Effector CD4-positive, alpha-beta T cell (primary cell): ENCODE data around the gene TNXB.

Source experiments
- DNase-seq: peaks from one replicate; pipeline ENCODE4 v3.0.0-alpha.2; 2020
- total RNA-seq: gene quantifications from one replicate; lab custom pipeline; 2026; lab: John Stamatoyannopoulos, UW

The TNXB gene, protein sequence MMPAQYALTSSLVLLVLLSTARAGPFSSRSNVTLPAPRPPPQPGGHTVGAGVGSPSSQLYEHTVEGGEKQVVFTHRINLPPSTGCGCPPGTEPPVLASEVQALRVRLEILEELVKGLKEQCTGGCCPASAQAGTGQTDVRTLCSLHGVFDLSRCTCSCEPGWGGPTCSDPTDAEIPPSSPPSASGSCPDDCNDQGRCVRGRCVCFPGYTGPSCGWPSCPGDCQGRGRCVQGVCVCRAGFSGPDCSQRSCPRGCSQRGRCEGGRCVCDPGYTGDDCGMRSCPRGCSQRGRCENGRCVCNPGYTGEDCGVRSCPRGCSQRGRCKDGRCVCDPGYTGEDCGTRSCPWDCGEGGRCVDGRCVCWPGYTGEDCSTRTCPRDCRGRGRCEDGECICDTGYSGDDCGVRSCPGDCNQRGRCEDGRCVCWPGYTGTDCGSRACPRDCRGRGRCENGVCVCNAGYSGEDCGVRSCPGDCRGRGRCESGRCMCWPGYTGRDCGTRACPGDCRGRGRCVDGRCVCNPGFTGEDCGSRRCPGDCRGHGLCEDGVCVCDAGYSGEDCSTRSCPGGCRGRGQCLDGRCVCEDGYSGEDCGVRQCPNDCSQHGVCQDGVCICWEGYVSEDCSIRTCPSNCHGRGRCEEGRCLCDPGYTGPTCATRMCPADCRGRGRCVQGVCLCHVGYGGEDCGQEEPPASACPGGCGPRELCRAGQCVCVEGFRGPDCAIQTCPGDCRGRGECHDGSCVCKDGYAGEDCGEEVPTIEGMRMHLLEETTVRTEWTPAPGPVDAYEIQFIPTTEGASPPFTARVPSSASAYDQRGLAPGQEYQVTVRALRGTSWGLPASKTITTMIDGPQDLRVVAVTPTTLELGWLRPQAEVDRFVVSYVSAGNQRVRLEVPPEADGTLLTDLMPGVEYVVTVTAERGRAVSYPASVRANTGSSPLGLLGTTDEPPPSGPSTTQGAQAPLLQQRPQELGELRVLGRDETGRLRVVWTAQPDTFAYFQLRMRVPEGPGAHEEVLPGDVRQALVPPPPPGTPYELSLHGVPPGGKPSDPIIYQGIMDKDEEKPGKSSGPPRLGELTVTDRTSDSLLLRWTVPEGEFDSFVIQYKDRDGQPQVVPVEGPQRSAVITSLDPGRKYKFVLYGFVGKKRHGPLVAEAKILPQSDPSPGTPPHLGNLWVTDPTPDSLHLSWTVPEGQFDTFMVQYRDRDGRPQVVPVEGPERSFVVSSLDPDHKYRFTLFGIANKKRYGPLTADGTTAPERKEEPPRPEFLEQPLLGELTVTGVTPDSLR (N-terminal part only)
- total RNA-seq = 7.7 reads per million, percentile 27 among the genes with 10 or more reads in this experiment

DNA sequence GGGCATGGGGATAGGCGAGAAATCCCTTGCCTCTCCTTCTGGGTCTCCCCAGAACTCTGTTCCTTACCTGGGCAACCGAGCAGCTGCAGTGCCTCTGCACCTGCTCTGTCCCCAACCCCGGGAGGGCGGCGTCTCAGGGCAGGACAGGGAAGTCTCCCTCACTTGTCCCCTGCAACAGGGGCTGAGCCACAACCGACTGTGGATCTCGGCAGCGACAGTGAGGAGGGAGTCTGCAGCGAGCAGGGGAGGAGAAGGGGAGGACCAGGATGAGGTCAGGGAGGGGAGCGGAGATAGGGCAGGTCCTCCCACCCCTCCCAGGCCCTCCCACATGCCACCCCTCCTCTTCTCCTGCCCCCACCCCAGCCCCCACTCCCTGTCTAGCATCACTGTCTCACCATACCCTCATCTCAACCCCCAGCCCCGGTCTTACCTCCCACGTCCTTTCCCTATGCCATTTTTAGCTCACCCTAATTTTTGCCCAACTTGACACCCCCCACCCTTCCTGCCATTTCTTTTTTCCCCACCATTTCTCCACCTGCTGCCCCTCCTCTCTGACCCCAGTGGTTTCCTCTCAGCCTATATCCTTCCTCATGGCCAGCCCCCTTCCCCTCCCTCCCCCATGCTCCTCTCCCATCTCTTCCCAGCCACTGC is at the start of gene TNXB:
TSS of gene TNXB (minus strand) at position 225 of the 651 bp plus-strand sequence. CDS start 11,140 bp downstream, outside the sequence.
- no peak for DNase-seq

GRCh38 chr6:32158052-32158451 is 48.9 kb upstream of the TNXB start:
- DNase-seq = no peak

- no peak for DNase-seq
Measured at GRCh38 chr6:32156891-32157290, 47.8 kb upstream of the TNXB start.

DNA sequence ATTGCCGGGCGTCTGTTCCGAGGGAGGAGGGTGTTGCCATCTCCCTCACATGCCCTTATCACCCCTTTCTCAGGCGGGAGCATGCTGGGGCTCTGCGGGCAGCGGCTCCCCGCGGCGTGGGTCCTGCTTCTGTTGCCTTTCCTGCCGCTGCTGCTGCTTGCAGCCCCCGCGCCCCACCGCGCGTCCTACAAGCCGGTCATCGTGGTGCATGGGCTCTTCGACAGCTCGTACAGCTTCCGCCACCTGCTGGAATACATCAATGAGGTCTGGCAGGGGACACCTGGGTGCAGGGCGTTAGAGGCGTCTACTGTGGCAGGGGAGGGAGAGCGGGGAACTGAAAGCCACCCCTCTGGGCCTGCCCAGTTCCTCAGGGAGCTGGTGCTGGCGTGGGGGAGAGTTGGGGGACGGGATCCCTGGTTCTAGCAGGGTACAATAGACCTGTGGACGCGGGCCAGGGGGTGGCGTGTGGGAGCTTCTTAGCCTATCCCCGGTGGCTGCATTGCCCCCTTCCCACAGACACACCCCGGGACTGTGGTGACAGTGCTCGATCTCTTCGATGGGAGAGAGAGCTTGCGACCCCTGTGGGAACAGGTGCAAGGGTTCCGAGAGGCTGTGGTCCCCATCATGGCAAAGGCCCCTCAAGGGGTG is 45.5 kb upstream of the TNXB start:
- DNase-seq = peak; percentile 52

- DNase-seq = peak; percentile 51
Measured at GRCh38 chr6:32153564-32154513, 44.7 kb upstream of the TNXB start, which contains the start of gene PPT2. Gene PPT2, plus strand, starts transcription at chr6:32154141. Its CDS starts 454 bp downstream, at chr6:32154595.

- no peak for DNase-seq
Measured at GRCh38 chr6:32152769-32153563, 43.8 kb upstream of the TNXB start.

DNA sequence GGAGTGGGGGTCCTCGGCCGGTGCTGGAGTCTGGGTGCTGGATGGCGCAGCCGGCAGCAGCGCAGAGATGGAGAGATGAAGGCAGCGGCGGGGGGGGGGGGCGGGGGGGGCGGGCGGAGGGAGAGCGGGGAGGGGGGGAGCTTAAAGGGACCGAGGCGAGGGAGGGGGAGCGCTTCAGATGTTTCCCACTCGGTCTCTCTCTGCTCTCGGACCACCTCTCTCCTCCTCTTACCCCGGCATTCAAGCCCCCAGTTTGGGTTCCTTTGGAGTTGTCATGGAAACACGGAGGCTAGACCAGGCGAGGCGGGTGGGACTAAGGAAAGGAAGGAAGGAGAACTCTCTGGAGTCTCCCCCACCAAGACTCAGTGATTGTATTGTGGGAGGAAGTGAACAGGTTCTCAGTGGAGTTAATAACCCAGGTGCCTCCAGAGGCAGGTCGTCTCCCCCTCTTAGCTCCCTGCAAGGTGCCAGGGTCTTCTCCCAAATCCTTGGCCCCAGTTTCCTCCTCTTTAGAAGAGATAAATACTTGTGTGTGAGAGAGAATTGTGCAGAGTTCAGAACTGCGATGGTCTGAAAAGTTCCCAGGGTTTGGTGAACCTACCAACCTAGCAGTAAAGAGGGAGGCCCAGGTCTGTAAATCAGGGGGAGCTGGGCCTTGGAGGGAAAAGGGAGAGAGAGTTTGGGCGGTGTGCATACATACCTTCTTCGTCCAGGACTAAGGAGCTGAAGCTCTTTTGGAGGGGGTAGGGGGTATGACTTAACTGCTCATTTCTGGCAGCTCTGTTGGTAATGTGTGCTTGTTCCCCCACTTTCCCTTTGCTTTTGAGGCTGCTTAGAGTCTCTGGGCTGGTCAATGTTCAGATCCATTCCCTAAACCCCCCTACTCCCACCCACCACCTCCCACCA is 43.0 kb upstream of the TNXB start, which contains the start of gene PRRT1:
TSS of gene PRRT1 (minus strand) at position 77 of the 906 bp plus-strand sequence. CDS start 112 bp downstream, outside the sequence.
- DNase-seq = no peak

- DNase-seq = no peak
Measured at GRCh38 chr6:32151181-32151862, 42.2 kb upstream of the TNXB start.

GRCh38 chr6:32149932-32150870 is 41.1 kb upstream of the TNXB start:
- no peak for DNase-seq

- DNase-seq = no peak
Measured at GRCh38 chr6:32149092-32149755, 40.1 kb upstream of the TNXB start.

DNA sequence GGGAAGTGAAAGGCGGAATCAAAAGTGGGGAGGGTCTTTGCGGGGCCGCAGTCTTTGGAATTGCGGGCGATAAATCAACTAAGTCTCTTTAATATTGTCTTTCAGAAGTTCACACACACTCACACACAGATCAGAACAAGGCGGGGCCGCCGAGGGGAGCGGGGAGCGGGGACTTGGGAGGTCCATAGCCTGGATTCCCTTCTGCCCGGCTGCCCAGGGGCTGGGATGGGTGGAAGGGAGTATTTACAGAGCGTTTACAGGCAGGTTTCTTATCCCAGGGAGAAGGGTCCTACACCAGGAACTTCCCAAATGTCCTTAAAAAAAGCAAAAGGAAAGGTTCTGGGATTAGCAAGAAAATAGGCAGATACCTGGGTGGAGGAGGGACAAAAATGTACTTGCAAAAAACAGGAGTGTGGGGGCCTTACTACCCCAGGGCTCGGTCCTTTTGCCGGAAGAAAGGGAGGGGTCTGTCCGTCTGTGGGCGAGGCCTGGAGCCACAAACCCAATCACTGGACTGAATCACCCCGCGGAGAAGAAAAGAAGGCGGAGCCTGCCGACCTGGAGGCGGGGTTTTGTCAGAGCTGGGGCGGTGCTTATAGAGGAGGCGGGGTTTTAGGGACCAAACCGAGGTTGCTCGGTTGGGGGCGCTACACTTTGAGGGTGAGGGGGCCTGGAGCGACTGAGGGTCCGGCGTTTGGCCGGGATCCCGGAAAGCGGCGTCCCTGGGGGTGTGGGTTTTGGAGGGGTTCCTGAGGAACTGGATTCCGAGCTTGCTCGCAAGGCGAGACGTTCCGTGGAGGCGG is 39.4 kb upstream of the TNXB start:
- peak; percentile 54 for DNase-seq

DNA sequence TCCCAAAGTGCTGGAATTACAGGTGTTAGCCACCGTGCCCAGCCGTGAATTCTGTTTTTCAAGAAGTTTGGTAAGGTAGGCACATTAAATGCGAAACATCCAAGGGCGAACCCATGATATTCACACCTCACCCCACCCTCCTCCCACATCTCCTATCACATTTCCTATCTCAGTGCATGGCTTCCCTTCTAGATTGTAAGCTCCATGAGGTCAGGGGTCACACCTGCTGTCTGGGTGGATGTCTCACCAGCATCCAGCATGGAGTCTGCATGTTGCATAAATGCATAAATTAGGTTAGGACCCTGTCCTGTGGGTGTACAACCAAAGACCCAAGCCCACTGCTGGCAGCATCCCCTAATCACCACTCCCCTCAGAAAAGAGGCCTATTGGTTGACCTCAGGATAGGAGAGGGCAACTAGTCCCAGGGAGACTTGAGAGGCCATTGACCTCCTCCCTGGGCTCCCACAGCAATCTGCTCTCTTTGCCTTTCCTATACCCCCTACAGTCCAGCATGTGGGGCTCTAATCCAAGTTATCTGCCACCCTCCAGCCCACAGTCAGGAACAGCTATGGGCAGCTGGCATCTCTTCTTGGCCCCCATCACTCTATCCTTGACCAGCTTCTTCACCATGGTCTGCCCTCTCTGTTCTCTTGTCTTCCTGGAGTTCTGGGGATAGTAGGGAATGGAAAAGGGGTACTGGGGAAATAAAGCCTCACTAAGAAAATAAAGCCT is 38.4 kb upstream of the TNXB start:
- DNase-seq = no peak

DNA sequence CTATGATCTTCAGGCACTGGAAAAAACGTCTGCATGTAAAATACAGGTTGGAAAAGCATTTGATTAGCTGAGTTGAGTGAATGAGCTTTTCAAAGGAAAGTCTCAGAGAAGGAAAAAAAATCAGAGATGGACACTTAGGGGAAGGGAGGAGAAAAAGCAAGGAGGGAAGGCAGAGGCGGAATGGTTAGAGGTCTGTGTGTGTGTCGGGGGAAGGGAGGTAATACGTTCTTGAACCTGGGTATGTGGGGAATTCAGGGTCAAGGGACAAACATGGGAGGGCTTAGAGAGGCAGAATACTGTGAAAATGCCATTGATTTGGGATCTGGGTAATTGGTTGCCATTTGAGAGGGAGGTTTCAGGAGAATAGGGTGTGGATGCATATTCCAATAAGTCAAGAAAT is 37.5 kb upstream of the TNXB start:
- no peak for DNase-seq

- DNase-seq = no peak
Measured at GRCh38 chr6:32146287-32146686, 37.1 kb upstream of the TNXB start.
